Smooth muscle cell (in vitro differentiated cells): ENCODE data around the gene CLDN12. TPM values are rescaled to one million over a fixed set of nuclear protein-coding genes. Genes with fewer than 3 reads are reported as not detected.
"Not testable (repeated sequence)": the region's sequence is repeated elsewhere in the genome, so short reads cannot be mapped to it uniquely, and the experiment has no call there.

Experiments used
- DNase-seq: peaks from one replicate; lab custom pipeline; 2025; ENCODE audit not compliant: unreplicated experiment; lab: John Stamatoyannopoulos, UW
- H2AFZ ChIP-seq: fragments of 200-600 bp; sonication (generic); 2 replicates; pipeline ENCODE4 v1.6.0; 2016; ENCODE audit warnings: antibody characterized with exemption, low read depth, mild to moderate bottlenecking
- H3F3A ChIP-seq: fragments of 200-600 bp; sonication (generic); 2 replicates; pipeline ENCODE4 v1.6.0; 2017; ENCODE audit warnings: antibody characterized with exemption, low read depth
- H3K27ac ChIP-seq: fragments of 200-600 bp; sonication (generic); 2 replicates; pipeline ENCODE4 v1.5.1; 2016; ENCODE audit warnings: low read depth, mild to moderate bottlenecking
- H3K27me3 ChIP-seq: fragments of 200-600 bp; sonication (generic); 2 replicates; pipeline ENCODE4 v1.6.1; 2016; ENCODE audit warnings: low read depth, mild to moderate bottlenecking
- H3K36me3 ChIP-seq: fragments of 200-600 bp; sonication (generic); 2 replicates; pipeline ENCODE4 v1.5.1; 2016; ENCODE audit warnings: low read depth
- H3K4me1 ChIP-seq: fragments of 200-600 bp; sonication (generic); 2 replicates; pipeline ENCODE4 v1.5.1; 2016; ENCODE audit warnings: low read depth
- H3K4me2 ChIP-seq: fragments of 200-600 bp; sonication (generic); 2 replicates; pipeline ENCODE4 v1.6.0; 2016; ENCODE audit warnings: mild to moderate bottlenecking
- H3K4me3 ChIP-seq: fragments of 200-600 bp; sonication (generic); 2 replicates; pipeline ENCODE4 v1.5.1; 2016; ENCODE audit warnings: mild to moderate bottlenecking
- H3K79me2 ChIP-seq: fragments of 200-600 bp; sonication (generic); 2 replicates; pipeline ENCODE4 v1.6.0; 2016; ENCODE audit warnings: low read depth, mild to moderate bottlenecking
- H3K9ac ChIP-seq: fragments of 200-600 bp; sonication (generic); 2 replicates; pipeline ENCODE4 v1.6.0; 2016; ENCODE audit warnings: low read depth
- H3K9me3 ChIP-seq: fragments of 200-600 bp; sonication (generic); replicated peaks from 2 replicates; pipeline ENCODE4 v1.5.1; 2016; ENCODE audit warnings: low read depth
- H4K20me1 ChIP-seq: fragments of 200-600 bp; sonication (generic); 2 replicates; pipeline ENCODE4 v1.6.0; 2016; ENCODE audit warnings: low read depth
- WGBS: methylation state at CpG from one replicate; pipeline ENCODE4 v1.1.7; 2016; ENCODE audit warnings: low lambda C conversion rate; 5-methylcytosine and 5-hydroxymethylcytosine counted together
- polyA plus RNA-seq: library from polyadenylated mRNA; unstranded; fragments of >200 nt; fragmentation: Nextera tagmentation; extraction: Ambion mirVana; gene quantifications from 2 replicates; pipeline ENCODE4 v1.2.1, GENCODE V29; 2016
- total RNA-seq: library from RNA; depleted of rRNA; stranded (reverse); fragments of >200 nt; gene quantifications from 2 replicates; pipeline ENCODE4 v1.2.3, GENCODE V29; 2014
- TF ChIP-seq, protein P1 (sequence below): fragments of 200-600 bp; sonication (generic); IDR thresholded peaks from 2 replicates; pipeline ENCODE4 v1.5.1; 2017; ENCODE audit warnings: borderline replicate concordance, mild to moderate bottlenecking, antibody characterized with exemption; ENCODE audit not compliant: insufficient read depth, poor library complexity, severe bottlenecking

CLDN12 gene
- total and polyA plus RNA-seq, 2 experiments from 2014 or later: 16.1 to 51.1 TPM

GRCh38 chr7:90461219-90461618, 58.0 kb downstream of the CLDN12 start:
- no peak overlapping the region for H2AFZ ChIP-seq
- H3K4me2 ChIP-seq: no peak overlapping the region
- no peaks in the 10 kb centered on the region for H3K9me3 ChIP-seq
- H3K27me3 ChIP-seq: no peaks in the 10 kb centered on the region
- H3K4me3 ChIP-seq: no peak overlapping the region
- TF ChIP-seq, protein P1, sequence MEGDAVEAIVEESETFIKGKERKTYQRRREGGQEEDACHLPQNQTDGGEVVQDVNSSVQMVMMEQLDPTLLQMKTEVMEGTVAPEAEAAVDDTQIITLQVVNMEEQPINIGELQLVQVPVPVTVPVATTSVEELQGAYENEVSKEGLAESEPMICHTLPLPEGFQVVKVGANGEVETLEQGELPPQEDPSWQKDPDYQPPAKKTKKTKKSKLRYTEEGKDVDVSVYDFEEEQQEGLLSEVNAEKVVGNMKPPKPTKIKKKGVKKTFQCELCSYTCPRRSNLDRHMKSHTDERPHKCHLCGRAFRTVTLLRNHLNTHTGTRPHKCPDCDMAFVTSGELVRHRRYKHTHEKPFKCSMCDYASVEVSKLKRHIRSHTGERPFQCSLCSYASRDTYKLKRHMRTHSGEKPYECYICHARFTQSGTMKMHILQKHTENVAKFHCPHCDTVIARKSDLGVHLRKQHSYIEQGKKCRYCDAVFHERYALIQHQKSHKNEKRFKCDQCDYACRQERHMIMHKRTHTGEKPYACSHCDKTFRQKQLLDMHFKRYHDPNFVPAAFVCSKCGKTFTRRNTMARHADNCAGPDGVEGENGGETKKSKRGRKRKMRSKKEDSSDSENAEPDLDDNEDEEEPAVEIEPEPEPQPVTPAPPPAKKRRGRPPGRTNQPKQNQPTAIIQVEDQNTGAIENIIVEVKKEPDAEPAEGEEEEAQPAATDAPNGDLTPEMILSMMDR: no peak
- no peak overlapping the region for H3K9ac ChIP-seq
- no peaks in the 10 kb centered on the region for H3K79me2 ChIP-seq
- no peaks in the 10 kb centered on the region for H3K36me3 ChIP-seq
- no peaks in the 10 kb centered on the region for H4K20me1 ChIP-seq
- H3K27ac ChIP-seq: no peak overlapping the region
- no peaks in the 10 kb centered on the region for H3F3A ChIP-seq
- DNase-seq: no peak
- H3K4me1 ChIP-seq: no peaks in the 10 kb centered on the region

- not testable (repeated sequence) for H3K9ac ChIP-seq, H3K36me3 ChIP-seq, H3K79me2 ChIP-seq, H2AFZ ChIP-seq, H3F3A ChIP-seq, H3K27me3 ChIP-seq, DNase-seq, H3K27ac ChIP-seq, H3K4me3 ChIP-seq, H3K4me1 ChIP-seq, H3K4me2 ChIP-seq, H4K20me1 ChIP-seq, H3K9me3 ChIP-seq
- 86% methylated on average over 4 of the region's 4 CpGs for WGBS
These were observed 59.9 kb downstream of the CLDN12 start for GRCh38 chr7:90463151-90463628.

Other genes with a start within 250 kb of the CLDN12 start
- gene STEAP1, start 249.0 kb upstream of the CLDN12 start, total RNA-seq: 2.1 and 6.9 TPM in 2 replicates
- 0.48 and 0.93 TPM in 2 replicates for gene STEAP1, start 249.0 kb upstream of the CLDN12 start, polyA plus RNA-seq
- gene STEAP2, start 191.7 kb upstream of the CLDN12 start, total RNA-seq: 0.58 and 1.0 TPM in 2 replicates
- gene STEAP2, start 191.7 kb upstream of the CLDN12 start, polyA plus RNA-seq: 0.28 TPM in 1 of 2 replicates, not detected in the other
- 2.6 and 8.7 TPM in 2 replicates for gene CFAP69, start 158.3 kb upstream of the CLDN12 start, total RNA-seq
- 0.97 TPM in 1 of 2 replicates, not detected in the other for gene CFAP69, start 158.3 kb upstream of the CLDN12 start, polyA plus RNA-seq
- not detected in 2 replicates for gene FAM237B, start 82.2 kb upstream of the CLDN12 start, total RNA-seq
- 0.17 TPM in 1 of 2 replicates, not detected in the other for gene FAM237B, start 82.2 kb upstream of the CLDN12 start, polyA plus RNA-seq
- gene GTPBP10, start 56.7 kb upstream of the CLDN12 start, total RNA-seq: 19.4 and 22.1 TPM in 2 replicates
- 13.5 and 14.4 TPM in 2 replicates for gene GTPBP10, start 56.7 kb upstream of the CLDN12 start, polyA plus RNA-seq
- gene PTTG1IP2, start 66.2 kb downstream of the CLDN12 start, total RNA-seq: not detected in 2 replicates
- not detected in 2 replicates for gene PTTG1IP2, start 66.2 kb downstream of the CLDN12 start, polyA plus RNA-seq
- 5.3 and 11.2 TPM in 2 replicates for gene CDK14, start 192.9 kb downstream of the CLDN12 start, total RNA-seq
- 4.1 and 5.1 TPM in 2 replicates for gene CDK14, start 192.9 kb downstream of the CLDN12 start, polyA plus RNA-seq